C4-2B (cell line): ENCODE data around the gene CADPS2.

ENCODE experiments used
- H3K27ac ChIP-seq: fragments of 450-650 bp; 2 replicates; pipeline ENCODE4 v1.5.1; 2017
- CTCF ChIP-seq: fragments of 450-650 bp; conservative IDR thresholded peaks from 2 replicates; pipeline ENCODE4 v1.5.1; 2017; ENCODE audit warnings: mild to moderate bottlenecking
- ZFX ChIP-seq: fragments of 450-650 bp; IDR thresholded peaks from 2 replicates; pipeline ENCODE4 v1.6.1; 2017

Gene CADPS2

GRCh38 chr7:122329145-122329802 lies 557.0 kb downstream of the CADPS2 start:
- no peak for TF ChIP-seq CTCF
- H3K27ac ChIP-seq = no peak overlapping the region

- no peak overlapping the region for H3K27ac ChIP-seq
- TF ChIP-seq CTCF = no peak
- no peak for TF ChIP-seq ZFX
Observed at GRCh38 chr7:122327969-122328368, 558.3 kb downstream of the CADPS2 start.

GRCh38 chr7:122316467-122317388 lies 569.5 kb downstream of the CADPS2 start:
- TF ChIP-seq ZFX (no peak), CTCF (no peak)
- no peak overlapping the region for H3K27ac ChIP-seq

GRCh38 chr7:122315507-122316466 lies 570.5 kb downstream of the CADPS2 start:
- TF ChIP-seq ZFX = no peak
- no peak for TF ChIP-seq CTCF

GRCh38 chr7:122314284-122314683 lies 572.0 kb downstream of the CADPS2 start:
- TF ChIP-seq CTCF (no peak), ZFX (no peak)
- no peak overlapping the region for H3K27ac ChIP-seq

More at GRCh38 chr7:122315507-122316466, 570.5 kb downstream of the CADPS2 start:
- no peak overlapping the region for H3K27ac ChIP-seq

GRCh38 chr7:122312789-122313188 lies 573.5 kb downstream of the CADPS2 start:
- TF ChIP-seq CTCF (no peak), ZFX (no peak)

More at GRCh38 chr7:122312789-122313188, 573.5 kb downstream of the CADPS2 start:
- H3K27ac ChIP-seq = no peak overlapping the region
